GM19372 (cell line): ENCODE data around the gene PDE7B.
"Not testable (repeated sequence)": the region's sequence is repeated elsewhere in the genome, so short reads cannot be mapped to it uniquely, and the experiment has no call there.

Source experiments
- ATAC-seq: cut with Tn5 transposase; IDR thresholded peaks from one replicate; pipeline ENCODE4 v1.9.1; 2021; ENCODE audit warnings: mild to moderate bottlenecking, low read depth, moderate library complexity; ENCODE audit not compliant: unreplicated experiment

PDE7B gene

GRCh38 chr6:135842618-135843392, 8.7 kb upstream of the PDE7B start:
- no peak for ATAC-seq

DNA sequence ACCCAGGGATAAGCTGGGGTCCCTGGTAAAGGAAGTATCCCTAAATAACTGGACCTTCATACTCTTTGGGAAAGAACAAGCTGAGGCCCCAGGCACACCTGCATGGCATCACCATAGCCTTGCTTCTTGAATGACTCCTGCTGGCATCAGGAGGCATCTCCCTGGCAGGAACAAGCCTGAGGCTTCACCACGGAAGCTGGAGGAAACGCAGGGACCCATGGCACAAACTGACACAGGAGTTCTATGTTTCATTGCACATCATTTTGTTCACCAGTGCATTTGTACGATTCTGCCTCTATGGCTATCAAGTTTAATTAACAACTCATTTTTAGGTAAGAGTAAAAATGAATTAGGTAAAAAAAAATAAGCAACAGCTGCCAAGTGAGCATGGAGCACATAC, 619 bp upstream of the PDE7B start:
- no peak for ATAC-seq

- no peak for ATAC-seq
These were observed 1.2 kb downstream of the PDE7B start for GRCh38 chr6:135852746-135853145.

DNA sequence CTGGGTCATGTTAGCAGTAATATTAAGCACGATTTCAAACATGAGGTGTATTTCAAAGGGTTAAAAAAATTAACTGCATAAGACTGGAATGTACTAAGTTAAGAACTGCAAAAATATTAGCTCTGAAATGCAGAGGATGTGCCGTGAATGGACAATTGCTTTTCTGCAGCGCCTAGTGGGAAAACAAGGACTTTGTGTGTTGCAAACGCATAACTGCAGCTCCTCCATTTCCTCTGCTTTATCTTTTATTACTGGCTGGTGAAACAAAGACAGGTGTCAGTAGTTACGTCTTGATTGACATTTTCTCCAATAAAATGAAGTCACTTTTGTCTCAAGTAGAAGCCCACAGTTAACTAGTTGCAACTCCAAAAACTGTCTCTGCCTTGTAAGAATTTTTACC, 1.7 kb downstream of the PDE7B start:
- ATAC-seq, result no peak

GRCh38 chr6:135853986-135854385, 2.5 kb downstream of the PDE7B start:
- no peak for ATAC-seq

DNA sequence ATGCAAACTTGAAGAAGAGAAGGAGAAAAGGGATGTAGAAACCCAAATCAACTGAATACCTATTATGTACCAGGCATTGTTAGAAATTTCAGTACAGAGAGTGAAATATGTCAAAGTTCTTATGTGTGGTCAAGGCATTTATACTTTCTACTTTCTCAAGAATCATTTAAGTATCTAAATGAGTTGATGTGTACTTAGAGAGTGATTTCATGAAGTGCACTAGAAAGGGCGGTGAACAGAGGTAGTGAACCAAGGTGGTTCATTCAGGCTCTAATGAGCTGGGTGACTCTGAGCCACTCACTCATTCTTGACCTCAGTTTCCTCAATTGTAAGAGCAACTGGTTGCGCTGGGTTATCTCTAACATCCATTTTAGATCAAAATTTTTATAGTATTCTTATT, 3.3 kb downstream of the PDE7B start:
- no peak for ATAC-seq

DNA sequence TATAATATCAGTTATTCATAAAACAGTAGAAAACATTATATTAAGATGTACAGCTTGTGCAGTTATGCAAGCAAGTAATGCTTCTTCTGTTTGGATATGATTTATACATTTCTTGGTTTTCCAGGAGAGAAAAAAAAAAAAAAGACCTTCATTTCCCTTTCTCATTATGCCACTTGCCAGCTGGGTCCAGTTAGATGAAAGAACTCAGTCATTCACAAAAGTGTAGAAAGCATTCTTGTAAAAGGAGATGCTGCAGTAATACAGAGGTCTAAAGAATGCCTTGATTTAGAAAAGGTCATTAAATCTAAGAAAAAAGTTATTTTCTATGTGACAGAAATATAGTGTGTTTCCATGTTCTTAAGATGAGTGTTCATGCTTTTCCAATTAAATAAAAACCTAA, 7.4 kb downstream of the PDE7B start:
- ATAC-seq, result no peak

GRCh38 chr6:135860361-135860760, 8.9 kb downstream of the PDE7B start:
- no peak for ATAC-seq

DNA sequence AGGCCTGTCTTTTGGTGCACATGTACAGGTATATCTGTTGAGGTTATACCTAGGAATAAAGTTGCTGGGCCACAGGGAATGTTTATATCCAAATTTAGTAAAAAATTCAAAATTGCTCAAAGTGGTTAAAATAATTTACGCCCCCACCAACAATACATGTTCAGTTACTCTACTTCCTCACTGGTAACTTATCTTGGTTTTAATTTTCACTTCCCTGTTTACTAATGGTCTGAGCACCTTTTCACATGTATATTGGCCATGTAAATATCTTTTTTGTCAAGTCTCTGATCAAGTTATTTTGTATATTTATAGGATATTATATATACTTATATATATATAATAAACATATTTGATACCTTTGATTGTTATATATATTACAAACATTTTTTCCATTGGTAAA, 9.7 kb downstream of the PDE7B start:
- no peak for ATAC-seq

DNA sequence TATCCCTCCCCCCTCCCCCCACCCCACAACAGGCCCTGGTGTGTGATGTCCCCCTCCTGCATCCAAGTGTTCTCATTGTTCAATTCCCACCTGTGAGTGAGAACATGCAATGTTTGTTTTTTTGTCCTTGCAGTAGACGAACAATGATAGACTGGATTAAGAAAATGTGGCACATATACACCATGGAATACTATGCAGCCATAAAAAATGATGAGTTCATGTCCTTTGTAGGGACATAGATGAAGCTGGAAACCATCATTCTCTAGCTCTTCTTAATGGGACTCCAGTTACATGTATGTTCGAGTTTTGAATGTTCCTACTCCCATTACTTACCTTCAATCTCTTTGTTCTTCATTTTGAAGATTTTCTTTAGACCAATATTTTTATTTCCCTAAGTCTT, 13.4 kb downstream of the PDE7B start:
- not testable (repeated sequence) for ATAC-seq

DNA sequence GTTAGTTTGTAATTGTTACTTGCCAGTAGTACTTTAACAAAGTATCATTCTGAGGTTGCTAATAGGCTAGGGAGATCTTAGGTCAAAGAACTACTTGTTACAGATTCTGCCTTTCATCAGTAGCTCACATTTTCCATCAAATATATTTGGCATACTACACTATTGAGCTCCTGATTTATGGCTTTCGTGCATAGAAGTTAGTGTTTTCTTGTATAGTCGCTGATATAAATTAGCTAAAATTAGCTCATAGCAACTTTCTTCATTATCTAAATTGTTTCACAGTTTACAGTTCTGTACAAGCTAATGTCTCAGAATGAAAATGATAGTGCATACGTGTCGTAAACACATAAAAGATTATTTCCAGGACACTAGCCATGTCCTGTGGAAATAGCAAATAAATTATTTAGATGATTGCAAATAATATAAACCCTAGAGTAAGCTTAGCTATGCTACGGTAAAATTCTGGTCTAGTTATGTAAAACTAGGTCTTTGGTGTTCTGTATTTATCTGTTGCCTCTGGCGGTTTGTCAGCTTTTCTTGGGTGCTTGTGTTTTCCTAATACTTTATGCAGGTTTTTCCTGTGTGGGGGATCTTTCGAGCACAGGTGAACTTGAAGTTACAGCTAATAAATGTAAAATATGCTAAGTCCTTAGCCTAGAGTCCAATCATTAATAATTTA, 15.1 kb downstream of the PDE7B start:
- no peak for ATAC-seq

DNA sequence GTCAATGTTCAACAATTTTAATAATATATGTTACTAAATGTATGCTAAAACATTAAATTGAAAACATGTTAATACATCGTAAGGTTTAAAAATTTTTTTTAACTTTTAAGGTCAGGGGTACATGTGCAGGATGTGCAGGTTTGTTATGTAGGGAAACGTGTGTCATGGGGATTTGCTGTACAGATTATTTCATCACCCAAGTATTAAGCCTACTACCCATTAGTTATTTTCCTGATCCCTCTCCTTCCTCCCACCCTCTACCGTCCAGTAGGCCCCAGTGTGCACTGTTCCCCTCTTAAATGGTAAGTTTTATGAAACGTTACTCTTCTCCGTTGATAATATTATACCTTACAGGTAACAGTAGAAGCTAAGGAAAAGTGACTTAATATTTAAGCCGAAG, 15.8 kb downstream of the PDE7B start:
- ATAC-seq, result no peak

GRCh38 chr6:135869857-135870256, 18.4 kb downstream of the PDE7B start:
- no peak for ATAC-seq

- no peak for ATAC-seq
These were observed 19.2 kb downstream of the PDE7B start for GRCh38 chr6:135870722-135871121.

DNA sequence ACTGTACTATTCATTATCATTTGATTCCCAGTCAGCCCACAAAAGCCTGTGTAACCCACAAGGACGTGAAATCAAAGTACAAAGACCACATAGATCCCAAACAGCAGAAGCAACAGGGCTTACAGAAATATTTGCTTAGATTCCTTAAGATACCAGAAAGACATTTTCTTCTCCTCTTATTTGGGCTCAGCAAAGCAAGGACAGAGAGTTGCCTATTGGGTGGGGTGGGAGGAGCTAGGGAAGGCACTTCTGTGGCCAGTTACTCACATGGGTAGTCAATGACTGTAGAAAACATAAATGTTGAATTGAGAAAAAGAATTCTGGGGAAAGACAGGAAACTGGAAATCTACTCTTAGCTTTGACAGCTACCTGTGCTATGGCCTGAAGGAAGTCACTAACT, 19.8 kb downstream of the PDE7B start:
- no peak for ATAC-seq

DNA sequence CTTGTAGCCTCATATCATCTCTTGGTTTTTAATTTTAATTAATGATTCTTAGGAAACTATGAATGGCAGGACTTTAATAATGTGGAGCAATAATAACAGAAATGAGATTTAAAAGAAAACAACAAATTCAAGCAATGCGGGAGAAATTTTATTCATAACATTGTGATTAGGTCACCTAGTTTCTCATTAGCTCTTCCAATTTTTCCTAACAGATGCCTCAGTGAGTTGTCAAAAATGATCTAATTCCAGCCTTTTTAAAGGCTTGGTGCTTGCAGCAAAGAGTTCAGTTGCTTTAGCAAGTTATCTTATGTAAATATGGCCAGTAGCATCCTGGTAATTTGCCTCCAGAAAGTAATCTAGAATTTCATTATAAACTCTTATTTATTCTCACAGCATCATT, 20.4 kb downstream of the PDE7B start:
- ATAC-seq, result no peak

DNA sequence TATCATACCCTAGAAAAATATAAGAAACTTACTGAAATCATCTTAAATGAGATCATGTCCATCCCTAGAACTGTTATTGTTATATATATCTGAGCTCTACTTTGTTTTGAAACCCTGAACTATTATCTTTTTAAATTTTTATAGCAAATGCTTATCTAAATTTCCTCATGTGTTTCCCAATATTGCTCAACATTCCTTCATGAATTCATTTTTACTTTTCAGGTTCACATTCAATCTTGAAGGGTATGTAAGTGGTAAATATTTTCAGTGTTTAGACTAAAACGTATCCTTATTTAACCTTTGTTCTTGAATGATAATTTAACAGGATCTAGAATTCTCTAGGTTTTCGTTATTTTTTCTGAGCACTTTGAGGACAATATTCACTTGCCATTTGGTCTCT, 23.9 kb downstream of the PDE7B start:
- ATAC-seq, result no peak

- no peak for ATAC-seq
These were observed 24.6 kb downstream of the PDE7B start for GRCh38 chr6:135876058-135876457.

DNA sequence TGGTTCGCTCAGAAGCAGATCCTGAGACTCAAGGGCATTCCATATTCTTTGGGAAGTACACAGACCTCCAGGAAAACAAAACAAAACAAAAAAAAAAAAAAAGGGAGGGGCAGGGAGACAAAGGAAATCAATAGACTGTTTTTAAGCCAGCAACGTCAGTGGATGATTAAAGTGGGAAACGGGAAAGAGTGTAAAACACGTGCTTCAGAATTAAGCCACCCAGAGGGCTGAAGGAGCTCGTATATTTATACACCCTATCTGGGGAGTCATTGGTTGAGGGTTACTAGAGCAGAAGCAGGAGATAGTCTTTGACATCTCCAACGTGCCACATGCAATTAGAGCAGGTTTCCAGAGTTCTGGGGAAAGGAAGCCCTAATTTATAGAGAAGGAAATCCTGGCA, 26.2 kb downstream of the PDE7B start:
- no peak for ATAC-seq

DNA sequence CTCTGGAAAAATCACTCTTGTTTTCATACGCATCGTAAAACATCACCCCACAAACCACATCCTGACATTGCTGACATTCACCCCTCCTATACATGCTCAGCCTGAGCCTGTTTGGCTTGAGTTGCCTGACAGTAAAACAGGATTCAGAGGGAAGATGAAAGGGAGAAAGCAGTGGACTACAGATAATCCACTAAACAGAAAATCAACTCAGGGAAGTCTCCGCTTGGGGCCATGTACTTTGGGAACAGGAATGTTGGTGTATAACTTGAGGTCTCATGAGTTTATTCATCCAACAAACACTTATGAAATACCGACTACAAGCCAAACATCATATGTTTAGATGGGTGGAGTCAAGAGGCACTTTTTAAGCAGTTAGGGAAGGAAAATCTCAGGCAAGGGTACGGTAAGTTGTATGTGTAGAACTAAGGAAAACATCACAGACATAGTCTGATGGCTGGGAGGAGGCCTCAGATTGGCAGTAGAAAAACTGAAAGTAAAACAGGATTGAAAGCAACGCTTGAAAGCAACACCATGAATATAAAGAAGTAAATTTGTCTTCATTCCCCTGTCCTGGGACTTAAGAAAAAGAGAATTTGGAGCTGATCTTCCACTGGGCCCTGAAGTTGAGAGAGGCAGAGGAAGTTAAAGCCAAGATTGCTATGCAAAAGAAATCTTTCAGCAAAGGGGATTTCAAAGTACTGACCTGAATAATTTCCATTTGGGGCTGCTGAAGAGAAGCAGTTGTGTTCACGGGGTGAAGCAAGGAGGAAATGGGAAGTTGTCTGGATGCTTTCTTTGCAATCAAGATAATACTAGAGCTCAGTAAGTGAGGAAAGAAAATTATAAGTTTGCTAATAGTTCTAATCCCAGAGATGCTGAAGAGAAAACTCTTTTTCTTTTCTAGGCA, 28.8 kb downstream of the PDE7B start:
- ATAC-seq, result peak; percentile 95

DNA sequence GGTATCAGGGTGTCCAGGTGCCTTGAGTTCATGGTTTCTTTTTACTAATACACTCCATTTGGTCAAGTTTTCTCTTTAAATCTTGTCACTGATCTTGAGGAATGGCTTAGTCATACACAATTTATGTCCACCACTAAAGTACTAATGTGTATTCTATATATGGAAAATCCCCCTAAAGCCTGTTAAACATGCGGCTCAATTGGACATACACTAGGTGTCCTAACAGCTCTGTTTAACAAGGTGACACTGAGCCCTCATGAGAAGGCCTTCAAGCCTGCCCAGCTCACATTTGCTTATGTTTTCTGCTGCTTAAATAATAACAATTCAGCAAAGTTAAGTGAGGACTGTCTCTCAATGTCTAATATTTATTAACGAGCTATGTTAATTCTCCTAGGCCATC, 31.5 kb downstream of the PDE7B start:
- ATAC-seq, result no peak
